Neuronal stem cell (in vitro differentiated cells): ENCODE results near the gene SELENOI.

ENCODE experiments used
- DNase-seq: peaks from one replicate; pipeline ENCODE4 v3.0.0-alpha.2; 2013; ENCODE audit warnings: low spot score
- H2AFZ ChIP-seq: one replicate; pipeline ENCODE4 v1.6.1; 2013; ENCODE audit warnings: mild to moderate bottlenecking, low read length, inconsistent platforms
- H2AK5ac ChIP-seq: 2 replicates; pipeline ENCODE4 v1.6.1; 2013; ENCODE audit warnings: low read depth, mild to moderate bottlenecking, inconsistent platforms, low read length, moderate library complexity, mixed read lengths
- H2BK120ac ChIP-seq: 2 replicates; pipeline ENCODE4 v1.6.1; 2013; ENCODE audit warnings: low read depth, mild to moderate bottlenecking, inconsistent platforms, low read length, moderate library complexity, mixed read lengths
- H2BK12ac ChIP-seq: one replicate; pipeline ENCODE4 v1.6.1; 2013; ENCODE audit warnings: low read length, inconsistent platforms
- H2BK15ac ChIP-seq: 2 replicates; pipeline ENCODE4 v1.6.1; 2013; ENCODE audit warnings: mild to moderate bottlenecking, low read length, inconsistent platforms, mixed read lengths
- H2BK5ac ChIP-seq: one replicate; pipeline ENCODE4 v1.6.1; 2013; ENCODE audit warnings: inconsistent platforms, mild to moderate bottlenecking, low read length, moderate library complexity
- H3K14ac ChIP-seq: one replicate; pipeline ENCODE4 v1.6.1; 2013; ENCODE audit warnings: low read length, inconsistent platforms
- H3K18ac ChIP-seq: 2 replicates; pipeline ENCODE4 v1.6.1; 2013; ENCODE audit warnings: low read length, inconsistent platforms
- H3K23ac ChIP-seq: 2 replicates; pipeline ENCODE4 v1.6.1; 2013; ENCODE audit warnings: low read depth, mild to moderate bottlenecking, mixed read lengths, low read length, inconsistent platforms; ENCODE audit not compliant: poor library complexity
- H3K27ac ChIP-seq: replicated peaks from 3 replicates; pipeline ENCODE4 v1.5.1; 2013; ENCODE audit warnings: low read length, inconsistent platforms
- H3K27me3 ChIP-seq, 3 experiments: 2 replicates each; pipeline ENCODE4 v1.6.1; 2013; ENCODE audit warnings: low read length in 3 of 3, mild to moderate bottlenecking in 2 of 3, inconsistent platforms in 1 of 3, low read depth in 1 of 3, mixed read lengths in 1 of 3, moderate library complexity in 1 of 3; ENCODE audit not compliant: control insufficient read depth in 3 of 3, insufficient read depth in 3 of 3
- H3K36me3 ChIP-seq, 2 donors: replicated peaks in 1 of 2; 2 replicates each; pipeline ENCODE4 v1.6.1; 2013; ENCODE audit warnings: low read length in 2 of 2; ENCODE audit not compliant: control insufficient read depth in 2 of 2, insufficient read depth in 2 of 2
- H3K4ac ChIP-seq: 2 replicates; pipeline ENCODE4 v1.6.1; 2013; ENCODE audit warnings: inconsistent platforms, mild to moderate bottlenecking, low read length, moderate library complexity
- H3K4me1 ChIP-seq, 2 donors: 1 replicate in 1 of 2; 2 replicates in 1 of 2; pipeline ENCODE4 v1.6.1; 2013; ENCODE audit warnings: low read length in 2 of 2, low read depth in 1 of 2; ENCODE audit not compliant: control insufficient read depth in 2 of 2, insufficient read depth in 1 of 2
- H3K4me2 ChIP-seq: one replicate; pipeline ENCODE4 v1.6.1; 2013; ENCODE audit warnings: mild to moderate bottlenecking, low read length, inconsistent platforms; ENCODE audit not compliant: insufficient read depth, poor library complexity, severe bottlenecking
- H3K4me3 ChIP-seq, 2 donors: 2 replicates each; pipeline ENCODE4 v1.5.1; 2013; ENCODE audit warnings: low read length in 2 of 2, mild to moderate bottlenecking in 2 of 2, inconsistent platforms in 1 of 2, moderate library complexity in 1 of 2
- H3K79me1 ChIP-seq: one replicate; pipeline ENCODE4 v1.6.1; 2013; ENCODE audit warnings: low read depth, mild to moderate bottlenecking, inconsistent platforms, low read length, moderate library complexity
- H3K9ac ChIP-seq: one replicate; pipeline ENCODE4 v1.6.1; 2013; ENCODE audit warnings: mild to moderate bottlenecking, low read depth, low read length, inconsistent platforms; ENCODE audit not compliant: poor library complexity
- H3K9me3 ChIP-seq, 2 donors: replicated peaks in 1 of 2; 2 replicates each; pipeline versions ENCODE3 to v1.6.1; 2013; ENCODE audit warnings: low read length in 2 of 2, mild to moderate bottlenecking in 2 of 2, inconsistent platforms in 1 of 2, low read depth in 1 of 2, mixed read lengths in 1 of 2, moderate library complexity in 1 of 2; ENCODE audit not compliant: control insufficient read depth in 2 of 2, insufficient read depth in 1 of 2
- H4K8ac ChIP-seq: one replicate; pipeline ENCODE4 v1.6.1; 2013; ENCODE audit warnings: low read depth, mild to moderate bottlenecking, inconsistent platforms, low read length, moderate library complexity
- H4K91ac ChIP-seq: one replicate; pipeline ENCODE4 v1.6.1; 2013; ENCODE audit warnings: low read length, low read depth, mild to moderate bottlenecking, inconsistent platforms; ENCODE audit not compliant: poor library complexity
- WGBS, 2 donors: extraction: QIAGEN DNeasy Blood & Tissue Kit; methylation state at CpG; one replicate each; pipeline ENCODE4 v1.1.7; 2013; ENCODE audit warnings: missing lambda C conversion rate in 2 of 2, mixed read lengths in 1 of 2; ENCODE audit not compliant: insufficient read length in 2 of 2, insufficient replicate concordance in 1 of 2; ENCODE audit errors: extremely low coverage in 2 of 2; 5-methylcytosine and 5-hydroxymethylcytosine counted together

Gene SELENOI

GRCh38 chr2:26394694-26395093 is 48.8 kb downstream of the SELENOI start:
- no CpG with 5 or more reads among the region's 4 CpGs for WGBS, 2 donors
- H3K23ac ChIP-seq: no peak overlapping the region
- DNase-seq: no peak

GRCh38 chr2:26395394-26395793 is 49.5 kb downstream of the SELENOI start:
- H3K36me3 ChIP-seq: peaks cover 3 to 47% of the 10 kb centered on the region in 2 donors
- H3K4ac ChIP-seq: no peak overlapping the region
- H3K9me3 ChIP-seq: no peaks in the 10 kb centered on the region
- H3K4me2 ChIP-seq: no peak overlapping the region
- no peak overlapping the region for H2BK12ac ChIP-seq
- no peak overlapping the region for H3K27ac ChIP-seq
- H3K9ac ChIP-seq: no peak overlapping the region
- H3K14ac ChIP-seq: no peak overlapping the region
- no peak overlapping the region for H3K4me3 ChIP-seq
- no peak overlapping the region for H2BK120ac ChIP-seq
- H3K27me3 ChIP-seq: no peaks in the 10 kb centered on the region
- no peak overlapping the region for H2AK5ac ChIP-seq
- no peak overlapping the region for H4K91ac ChIP-seq
- no peak for DNase-seq
- no peak overlapping the region for H3K18ac ChIP-seq
- no peak overlapping the region for H2BK15ac ChIP-seq
- H4K8ac ChIP-seq: no peak overlapping the region
- no peak overlapping the region for H3K23ac ChIP-seq
- H3K79me1 ChIP-seq: no peaks in the 10 kb centered on the region
- H2AFZ ChIP-seq: no peak overlapping the region
- no CpG with 5 or more reads among the region's 4 CpGs for WGBS, 2 donors
- H3K4me1 ChIP-seq: peaks cover 0 to 7% of the 10 kb centered on the region in 2 donors
- H2BK5ac ChIP-seq: no peak overlapping the region

More at GRCh38 chr2:26394694-26395093, 48.8 kb downstream of the SELENOI start:
- Histone ChIP-seq H3K14ac (no peak overlapping the region), H3K4me2 (no peak overlapping the region), H2BK5ac (no peak overlapping the region), H3K36me3 (peaks cover 3 to 54% of the 10 kb centered on the region in 2 donors), H2BK15ac (no peak overlapping the region), H2BK12ac (no peak overlapping the region), H3K27ac (no peak overlapping the region), H3K4me1 (peaks cover 0 to 3% of the 10 kb centered on the region in 2 donors), H3K9ac (no peak overlapping the region), H4K8ac (no peak overlapping the region), H2BK120ac (no peak overlapping the region), H4K91ac (no peak overlapping the region), H3K4ac (no peak overlapping the region), H3K18ac (no peak overlapping the region), H2AFZ (no peak overlapping the region), H3K9me3 (no peaks in the 10 kb centered on the region), H2AK5ac (no peak overlapping the region), H3K27me3 (no peaks in the 10 kb centered on the region), H3K4me3 (no peak overlapping the region), H3K79me1 (no peaks in the 10 kb centered on the region)

- Histone ChIP-seq H3K4me2 (no peak overlapping the region), H3K36me3 (peaks cover 0 to 33% of the 10 kb centered on the region in 2 donors)
- WGBS, 2 donors: no CpG with 5 or more reads among the region's 5 CpGs
Observed at GRCh38 chr2:26396734-26397298, 50.9 kb downstream of the SELENOI start.

GRCh38 chr2:26399771-26400376 is 53.9 kb downstream of the SELENOI start:
- Histone ChIP-seq H3K9ac (no peak overlapping the region), H2BK5ac (no peak overlapping the region), H4K8ac (no peak overlapping the region), H3K4me2 (no peak overlapping the region), H3K27me3 (no peaks in the 10 kb centered on the region), H2AFZ (no peak overlapping the region), H2BK15ac (no peak overlapping the region), H3K14ac (no peak overlapping the region), H2AK5ac (no peak overlapping the region), H3K4me1 (peaks cover 5 to 7% of the 10 kb centered on the region in 2 donors), H3K4ac (no peak overlapping the region), H2BK120ac (no peak overlapping the region), H3K4me3 (no peak overlapping the region), H3K27ac (no peak overlapping the region), H3K23ac (no peak overlapping the region), H3K9me3 (no peaks in the 10 kb centered on the region), H4K91ac (no peak overlapping the region), H3K18ac (no peak overlapping the region), H2BK12ac (no peak overlapping the region), H3K36me3 (peaks cover 0 to 14% of the 10 kb centered on the region in 2 donors), H3K79me1 (no peaks in the 10 kb centered on the region)
- no peak for DNase-seq
- no CpG with 5 or more reads among the region's 4 CpGs for WGBS, 2 donors

More at GRCh38 chr2:26396734-26397298, 50.9 kb downstream of the SELENOI start:
- Histone ChIP-seq H3K14ac (no peak overlapping the region), H3K4ac (no peak overlapping the region), H4K91ac (no peak overlapping the region), H3K18ac (no peak overlapping the region), H2BK12ac (no peak overlapping the region), H3K23ac (no peak overlapping the region), H2AK5ac (no peak overlapping the region), H3K4me3 (no peak overlapping the region), H3K27ac (no peak overlapping the region), H3K9ac (no peak overlapping the region), H2BK5ac (no peak overlapping the region), H3K27me3 (no peaks in the 10 kb centered on the region), H2BK120ac (no peak overlapping the region), H3K79me1 (no peaks in the 10 kb centered on the region), H2AFZ (no peak overlapping the region), H3K9me3 (no peaks in the 10 kb centered on the region), H4K8ac (no peak overlapping the region), H2BK15ac (no peak overlapping the region), H3K4me1 (peaks cover 3 to 7% of the 10 kb centered on the region in 2 donors)
- DNase-seq: no peak
